PFSK-1 (cell line): ENCODE data around the gene TREM1.

Source experiments
- FOXP2 ChIP-seq: optimal IDR thresholded peaks from 2 replicates; pipeline ENCODE3; 2011; ENCODE audit warnings: borderline replicate concordance, control low read depth, inconsistent platforms; ENCODE audit not compliant: insufficient read depth; ENCODE audit errors: extremely low read length, extremely low read depth
- POLR2AphosphoS5 ChIP-seq: IDR thresholded peaks from 2 replicates; pipeline ENCODE4 v1.6.1; 2012; ENCODE audit warnings: low read depth, mild to moderate bottlenecking, control low read depth, low read length, moderate library complexity

- TF ChIP-seq POLR2AphosphoS5 (no peak), FOXP2 (no peak)
Observed at GRCh38 chr6:41255110-41255509, 31.4 kb downstream of the TREM1 start.
